Myometrial cell (primary cell): Measurements from ENCODE around the gene EWSR1. TPM values are rescaled to one million over a fixed set of nuclear protein-coding genes. Genes with fewer than 3 reads are reported as not detected.

Experiments used
- total RNA-seq: library from RNA; depleted of rRNA; stranded (reverse); fragments of >200 nt; gene quantifications from 2 replicates; pipeline ENCODE4 v1.2.3, GENCODE V29; 2015

Gene EWSR1, protein sequence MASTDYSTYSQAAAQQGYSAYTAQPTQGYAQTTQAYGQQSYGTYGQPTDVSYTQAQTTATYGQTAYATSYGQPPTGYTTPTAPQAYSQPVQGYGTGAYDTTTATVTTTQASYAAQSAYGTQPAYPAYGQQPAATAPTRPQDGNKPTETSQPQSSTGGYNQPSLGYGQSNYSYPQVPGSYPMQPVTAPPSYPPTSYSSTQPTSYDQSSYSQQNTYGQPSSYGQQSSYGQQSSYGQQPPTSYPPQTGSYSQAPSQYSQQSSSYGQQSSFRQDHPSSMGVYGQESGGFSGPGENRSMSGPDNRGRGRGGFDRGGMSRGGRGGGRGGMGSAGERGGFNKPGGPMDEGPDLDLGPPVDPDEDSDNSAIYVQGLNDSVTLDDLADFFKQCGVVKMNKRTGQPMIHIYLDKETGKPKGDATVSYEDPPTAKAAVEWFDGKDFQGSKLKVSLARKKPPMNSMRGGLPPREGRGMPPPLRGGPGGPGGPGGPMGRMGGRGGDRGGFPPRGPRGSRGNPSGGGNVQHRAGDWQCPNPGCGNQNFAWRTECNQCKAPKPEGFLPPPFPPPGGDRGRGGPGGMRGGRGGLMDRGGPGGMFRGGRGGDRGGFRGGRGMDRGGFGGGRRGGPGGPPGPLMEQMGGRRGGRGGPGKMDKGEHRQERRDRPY
- total RNA-seq = 229 and 240 TPM in 2 replicates

DNA sequence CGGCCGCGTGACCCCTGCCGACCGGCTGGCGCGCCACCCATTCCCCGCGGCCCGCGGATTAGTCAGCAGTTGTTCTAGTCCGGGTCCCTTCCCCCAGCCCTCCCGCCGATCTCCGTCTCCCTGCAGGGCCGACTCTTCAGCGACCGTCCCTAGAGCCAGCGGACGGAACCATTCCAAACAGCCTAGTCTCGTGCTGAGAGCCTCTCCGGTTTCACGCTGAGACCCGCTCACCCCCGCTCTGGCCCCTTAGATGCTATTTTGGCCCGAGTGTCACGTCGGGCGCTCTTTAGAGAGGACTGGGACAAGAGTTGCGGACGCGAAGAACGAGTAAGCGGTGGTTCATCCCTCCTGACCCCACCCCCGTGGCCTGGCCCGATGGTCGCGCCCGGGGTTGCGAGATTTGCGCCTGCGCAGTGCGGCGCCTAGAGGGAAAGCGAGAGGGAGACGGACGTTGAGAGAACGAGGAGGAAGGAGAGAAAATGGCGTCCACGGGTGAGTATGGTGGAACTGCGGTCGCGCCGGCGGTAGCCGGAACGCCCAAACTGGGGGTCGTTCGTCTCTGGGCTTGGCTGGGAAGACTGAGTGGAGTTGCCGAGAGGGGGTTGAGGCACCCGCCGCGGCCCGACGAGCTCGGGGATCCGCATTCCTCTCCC lies at the start of gene EWSR1, which contains the start of gene RHBDD3:
Gene EWSR1 (plus strand): TSS at position 411 of the 653 bp plus-strand sequence. CDS start 69 bp downstream, at position 480.
Gene RHBDD3 (minus strand): TSS at position 124 of the 653 bp plus-strand sequence. CDS start 2,355 bp downstream, outside the sequence.

DNA sequence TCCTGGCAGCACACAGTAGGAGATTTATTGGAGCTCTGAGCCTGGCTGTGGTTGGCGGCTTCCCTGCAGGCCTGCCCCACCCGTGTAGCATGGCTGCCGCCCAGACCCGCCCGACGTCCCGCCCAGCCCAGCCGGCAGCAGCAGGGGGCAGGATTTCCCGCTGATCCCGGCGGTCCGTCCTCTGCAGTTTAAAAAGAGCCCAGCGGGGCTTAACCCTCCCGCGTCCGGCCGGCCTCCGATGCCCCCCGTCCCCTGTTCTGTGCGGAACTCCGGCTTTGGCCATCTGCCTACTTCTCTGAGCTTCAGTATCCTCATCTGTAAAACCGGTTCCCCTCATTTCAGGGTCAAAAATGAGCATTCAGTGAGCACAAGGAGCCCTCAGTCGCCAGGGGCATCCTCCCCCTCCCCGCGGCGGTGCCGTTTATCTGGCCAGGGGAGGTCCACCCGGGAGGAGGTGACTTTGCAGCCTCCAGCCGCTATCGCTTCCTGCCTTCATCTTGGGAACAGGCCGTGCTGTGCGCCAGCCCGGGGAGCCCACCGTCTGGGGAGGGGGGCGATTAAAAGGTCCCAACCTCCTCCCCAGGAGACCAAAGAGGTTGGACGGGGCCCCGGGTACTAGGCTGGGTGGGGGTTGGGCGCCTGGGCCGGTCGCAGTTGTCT lies 38.2 kb downstream of the EWSR1 start, which contains the start of gene GAS2L1:
Gene GAS2L1 (plus strand): TSS at position 476 of the 660 bp plus-strand sequence. CDS start 1,456 bp downstream, outside the sequence.

DNA sequence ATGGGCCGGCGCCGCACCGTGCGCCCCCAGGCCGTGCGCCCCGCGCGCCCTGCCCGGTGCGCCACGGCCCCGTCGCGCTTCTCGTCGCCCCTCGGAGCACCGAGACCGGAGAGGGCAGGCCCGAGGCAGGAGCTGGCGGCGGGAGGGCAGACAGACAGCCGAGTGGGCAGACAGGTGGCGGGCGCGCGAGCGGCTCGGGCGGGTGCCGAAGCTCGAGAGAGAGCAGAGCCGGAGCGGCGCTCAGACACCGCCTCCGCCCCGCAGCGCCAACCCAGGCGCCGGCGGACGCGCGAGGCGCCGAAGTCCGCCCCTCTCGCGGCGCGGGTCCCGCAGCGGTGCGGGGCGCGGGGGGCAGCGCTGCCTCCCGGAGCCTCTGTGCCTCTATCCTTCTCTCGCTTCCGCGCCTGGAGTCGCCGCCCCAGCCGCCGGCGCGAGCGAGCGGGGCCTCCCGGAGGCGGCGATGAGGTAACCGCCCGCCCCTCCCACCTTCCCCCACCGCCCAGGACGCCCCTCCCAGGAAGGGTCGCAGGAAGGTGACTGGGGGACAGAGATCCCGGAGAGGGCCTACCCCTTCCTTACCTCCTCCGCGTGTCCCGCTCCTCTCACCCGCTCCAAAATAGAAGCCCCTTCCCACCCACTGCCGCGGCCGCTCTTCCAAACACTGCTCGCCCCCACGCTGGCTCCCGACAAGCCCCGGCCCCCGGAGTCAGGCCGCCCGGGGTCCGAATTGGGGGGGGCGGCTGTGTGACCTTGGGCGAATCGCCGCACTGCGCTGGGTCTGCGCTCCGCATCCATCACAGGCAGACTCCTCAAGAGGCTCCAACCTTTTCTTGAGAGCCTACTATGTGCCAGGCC lies 47.4 kb downstream of the EWSR1 start, which contains the start of gene RASL10A:
Gene RASL10A (minus strand): TSS at position 412 of the 855 bp plus-strand sequence. CDS start 451 bp downstream, outside the sequence.

Other genes starting within 250 kb of the EWSR1 start
- gene C22orf31, start 206.4 kb upstream of the EWSR1 start, total RNA-seq = not detected in 2 replicates
- gene KREMEN1, start 195.2 kb upstream of the EWSR1 start, total RNA-seq = 4.3 and 4.4 TPM in 2 replicates
- gene EMID1, start 62.4 kb upstream of the EWSR1 start, total RNA-seq = not detected in 2 replicates
- 19.5 and 22.5 TPM in 2 replicates for gene RHBDD3, start 287 bp upstream of the EWSR1 start, total RNA-seq
- 38.1 and 47.1 TPM in 2 replicates for gene GAS2L1, start 38.4 kb downstream of the EWSR1 start, total RNA-seq
- not detected in 2 replicates for gene RASL10A, start 47.4 kb downstream of the EWSR1 start, total RNA-seq
- 83.5 and 83.6 TPM in 2 replicates for gene AP1B1, start 120.3 kb downstream of the EWSR1 start, total RNA-seq
- gene RFPL1, start 170.3 kb downstream of the EWSR1 start, total RNA-seq = not detected in 2 replicates
- gene NEFH, start 211.9 kb downstream of the EWSR1 start, total RNA-seq = 0.58 and 0.89 TPM in 2 replicates